Measurements from ENCODE around the gene SCAMP4. TPM values are rescaled to one million over a fixed set of nuclear protein-coding genes. Genes with fewer than 3 reads are reported as not detected.

SCAMP4 gene
- total and polyA plus RNA-seq, 9 of the 15 experiments (the other 6 are each of a cell fraction or from before 2014, with no cell fraction given) = 0.81 to 45.9 (median 12.8) TPM

- TF ChIP-seq GMEB1 (CRISPR knock-in tag; IDR thresholded peaks at IDR 0.05) (no peak), TRIM25 (IDR thresholded peaks at IDR 0.05; ENCODE audit: borderline replicate concordance) (no peak), ZBTB8A (IDR thresholded peaks at IDR 0.05; ENCODE audit: partially characterized antibody) (no peak), HDAC3 (IDR thresholded peaks at IDR 0.05; ENCODE audit: borderline replicate concordance, partially characterized antibody) (no peak), MGA (IDR thresholded peaks at IDR 0.05) (no peak), STAT5A (IDR thresholded peaks at IDR 0.05; ENCODE audit: borderline replicate concordance, low read length) (no peak), RFX1 (IDR thresholded peaks at IDR 0.05) (peak; percentile 99), HINFP (tag; conservative IDR thresholded peaks at IDR 0.05; ENCODE audit: low read depth) (no peak), FOXJ2 (tag; IDR thresholded peaks at IDR 0.05) (peak; percentile 99), PRMT5 (CRISPR knock-in tag; IDR thresholded peaks at IDR 0.05) (no peak)
Measured at GRCh38 chr19:1860042-1860775, 45.0 kb upstream of the SCAMP4 start (continued).

All from K562 (cell line).